Measurements from ENCODE around the gene WAPL.
"Not testable (repeated sequence)": the region's sequence is repeated elsewhere in the genome, so short reads cannot be mapped to it uniquely, and the experiment has no call there.

The WAPL gene

DNA sequence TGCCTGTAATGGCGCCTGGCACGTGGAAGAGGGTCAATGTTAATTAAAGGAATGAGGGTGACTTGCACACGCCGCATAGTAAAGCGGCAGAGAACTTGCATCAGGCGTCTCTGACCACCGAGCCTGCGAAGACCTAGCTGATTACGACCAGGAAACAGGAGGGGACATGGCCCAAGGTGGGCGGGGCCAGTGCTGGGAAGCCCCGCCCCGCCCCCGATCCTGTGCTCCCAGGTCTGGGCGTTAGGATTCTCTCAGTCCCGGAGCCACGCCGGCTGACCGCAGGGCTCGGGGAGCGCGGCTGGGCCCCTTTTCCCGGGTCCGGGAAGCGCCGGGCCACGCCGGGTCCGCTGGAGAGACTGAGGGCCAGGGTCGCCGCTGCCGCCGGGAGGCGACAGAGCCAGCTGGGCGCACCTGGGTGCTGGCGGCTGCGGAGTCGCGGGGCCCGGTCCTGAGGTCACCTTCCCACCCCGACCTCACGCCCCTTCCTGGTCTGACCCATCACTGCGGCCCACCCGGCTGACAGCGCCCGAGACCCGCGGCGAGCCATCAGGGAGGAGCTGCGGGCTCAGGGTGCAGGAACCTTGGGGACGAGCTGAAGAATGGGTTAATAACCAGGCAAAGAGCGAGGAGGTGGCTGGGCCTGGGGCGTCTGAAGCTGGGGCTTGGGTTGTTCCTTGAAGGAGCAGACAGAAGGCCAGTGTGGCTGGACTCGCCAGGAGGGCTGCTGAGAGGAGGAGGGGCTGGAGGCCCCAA, 132.0 kb downstream of the WAPL start:
- peak in 1 of 4 experiments; percentile 20 for DNase-seq (ENCODE audit: low read depth in 4 of 4, low spot score in 1 of 4)

DNA sequence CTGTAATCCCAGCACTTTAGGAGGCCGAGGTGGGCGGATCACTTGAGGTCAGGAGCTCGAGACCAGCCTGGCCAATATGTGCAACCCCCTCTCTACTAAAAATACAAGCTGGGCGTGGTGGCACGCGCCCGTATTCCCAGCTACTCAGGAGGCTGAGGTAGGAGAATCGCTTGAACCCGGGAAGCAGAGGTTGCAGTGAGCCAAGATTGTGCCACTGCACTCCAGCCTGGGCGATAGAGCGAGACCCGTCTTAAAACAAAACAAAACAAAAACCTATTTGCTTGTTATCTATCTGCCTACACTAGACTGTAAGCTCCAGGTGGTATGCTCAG, 132.5 kb downstream of the WAPL start:
- not testable (repeated sequence) for DNase-seq (ENCODE audit: low read depth in 4 of 4, low spot score in 1 of 4)

DNA sequence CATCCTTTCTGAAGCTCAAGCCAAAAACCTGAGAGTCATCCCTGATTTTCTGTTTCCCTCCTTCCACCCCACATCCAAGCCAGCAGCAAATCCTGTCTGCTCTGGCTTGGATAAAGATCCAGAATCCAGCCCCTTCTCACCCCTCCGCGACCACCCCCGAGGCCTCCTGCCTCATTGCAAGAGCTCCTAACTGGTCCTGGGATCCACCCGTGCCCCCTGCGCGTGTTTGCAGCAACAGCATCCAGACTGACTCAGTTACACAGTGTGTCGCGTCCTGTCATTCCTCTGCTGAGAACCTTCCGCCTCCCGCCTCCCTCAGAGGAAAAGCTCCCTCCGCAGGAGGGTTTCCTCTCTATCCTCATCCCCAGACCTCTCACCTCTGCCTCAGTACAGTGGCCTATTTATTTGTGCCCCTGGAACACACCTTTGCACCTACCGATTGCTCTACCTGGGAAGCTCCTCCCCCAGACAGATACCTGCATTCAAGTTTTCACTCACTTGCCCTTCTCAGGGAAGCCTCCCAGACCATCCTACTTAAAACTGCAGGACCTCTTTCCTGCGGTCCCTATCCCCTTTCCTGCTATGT, 133.4 kb downstream of the WAPL start:
- DNase-seq (ENCODE audit: low read depth in 4 of 4, low spot score in 1 of 4) = no peak

DNA sequence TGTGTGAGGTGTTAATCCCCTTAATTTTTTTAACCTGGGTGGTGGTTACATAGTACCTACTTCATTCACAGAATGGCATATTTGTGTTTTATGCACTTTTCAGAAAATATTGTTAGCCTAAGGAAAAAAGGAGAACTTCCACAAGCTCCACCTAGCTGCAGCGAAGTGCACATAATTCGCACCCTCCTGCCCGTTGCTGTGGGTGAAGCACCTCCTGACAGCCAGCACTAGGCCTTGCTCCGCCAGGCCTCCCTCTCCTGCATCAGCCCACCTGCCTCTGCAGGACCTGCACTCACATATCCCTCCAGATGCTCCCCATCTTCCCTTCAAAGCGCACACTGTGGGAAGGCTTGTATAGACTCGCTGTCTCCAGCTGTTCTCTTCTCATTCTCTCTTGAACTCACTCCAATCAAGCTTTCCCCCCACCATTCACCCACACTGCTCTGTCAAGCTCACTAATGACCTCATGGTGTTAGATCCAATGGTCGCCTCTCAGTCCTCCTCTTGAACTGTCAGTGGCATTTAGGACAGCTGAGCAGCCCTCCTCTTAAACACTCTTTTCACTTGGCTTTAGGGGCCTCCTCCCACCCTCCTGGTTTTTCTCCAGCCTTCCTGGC, 134.3 kb downstream of the WAPL start:
- DNase-seq (ENCODE audit: low read depth in 4 of 4, low spot score in 1 of 4) = no peak

DNA sequence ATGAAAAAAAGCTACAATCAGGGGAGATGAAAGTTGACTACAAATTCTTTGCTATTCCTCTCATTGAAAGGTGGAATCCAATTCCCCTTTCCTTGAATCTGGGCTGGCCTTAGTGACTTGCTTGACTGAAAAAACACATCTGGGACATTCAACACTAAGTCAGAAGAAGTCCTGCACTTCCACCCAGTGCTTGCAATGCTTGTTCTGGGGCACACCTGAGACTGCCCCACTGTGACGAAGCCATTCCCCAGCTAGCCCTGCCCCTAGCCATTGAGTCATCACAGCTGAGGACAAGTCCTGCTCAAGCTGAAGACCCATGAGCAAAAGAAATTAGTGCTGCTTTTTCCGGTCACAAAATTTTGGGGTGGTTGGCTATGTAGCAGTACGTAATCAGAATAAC, 135.8 kb downstream of the WAPL start:
- DNase-seq (ENCODE audit: low read depth in 4 of 4, low spot score in 1 of 4) = no peak

All from stimulated activated CD4-positive, alpha-beta T cell treated with anti-CD3 and anti-CD28 coated beads, Interleukin-1b, Interleukin-23, amount 100 ng/mL, for 24 hours (primary cell).